AG04450 (cell line): ENCODE results near the gene CCDC6. TPM values are rescaled to one million over a fixed set of nuclear protein-coding genes. Genes with fewer than 3 reads are reported as not detected.

Source experiments
- CTCF ChIA-PET: fragments of 300-600, 350-600 bp; formaldehyde crosslinking; extraction: SDS; loops from one replicate; lab custom pipeline; 2022; ENCODE audit warnings: antibody characterized with exemption, inconsistent platforms; lab: Charles Lee
- POLR2A ChIA-PET: fragments of 350-600 bp; formaldehyde crosslinking; extraction: SDS; loops from one replicate; lab custom pipeline; 2021; ENCODE audit warnings: antibody characterized with exemption, inconsistent platforms; lab: Yijun Ruan, JAX
- DNase-seq: peaks from one replicate; pipeline ENCODE4 v3.0.0-alpha.2; 2011; ENCODE audit warnings: low read depth, low spot score
- H3K27ac ChIP-seq: one replicate; pipeline ENCODE4 v1.5.1; 2012; ENCODE audit warnings: low read depth, low read length, control low read depth
- H3K27me3 ChIP-seq: one replicate; pipeline ENCODE4 v1.6.0; 2012; ENCODE audit warnings: low read length; ENCODE audit not compliant: control insufficient read depth, insufficient read depth
- H3K4me3 ChIP-seq: 2 replicates; pipeline ENCODE4 v1.5.1; 2011; ENCODE audit warnings: mild to moderate bottlenecking, low read depth, low read length, control low read depth
- H3K9me3 ChIP-seq: 2 replicates; pipeline ENCODE4 v1.5.1; 2012; ENCODE audit warnings: low read length; ENCODE audit not compliant: control insufficient read depth, insufficient read depth
- CTCF ChIP-seq: IDR thresholded peaks from 2 replicates; pipeline ENCODE4 v1.5.1; 2011; ENCODE audit warnings: low read depth, low read length, control low read depth, inconsistent platforms
- polyA plus RNA-seq: library from polyadenylated mRNA; depleted of rRNA; stranded (reverse); fragments of >200 nt; gene quantifications from 2 replicates; pipeline ENCODE4 v1.2.3, GENCODE V29; 2011

CCDC6 gene
- polyA plus RNA-seq, 1 experiment, result 51.1 TPM

GRCh38 chr10:59803714-59804113 lies 102.6 kb downstream of the CCDC6 start:
- no peak for DNase-seq
- H3K27ac ChIP-seq, result no peak overlapping the region
- H3K27me3 ChIP-seq, result no peaks in the 10 kb centered on the region
- no peak overlapping the region for H3K4me3 ChIP-seq
- POLR2A ChIA-PET, result no interaction called here
- no peak for TF ChIP-seq CTCF
- CTCF ChIA-PET, result no interaction called here
- H3K9me3 ChIP-seq, result no peaks in the 10 kb centered on the region

GRCh38 chr10:59801171-59801570 lies 105.2 kb downstream of the CCDC6 start:
- ChIA-PET CTCF (interaction anchor here (1.2 kb wide), 1 partner anchor 29 kb away, joined by 4 read pairs; no protein-coding TSS in a partner anchor), POLR2A (no interaction called here)
- TF ChIP-seq CTCF, result no peak
- H3K9me3 ChIP-seq, result no peaks in the 10 kb centered on the region
- no peak overlapping the region for H3K27ac ChIP-seq
- no peak overlapping the region for H3K4me3 ChIP-seq
- DNase-seq, result no peak
- no peaks in the 10 kb centered on the region for H3K27me3 ChIP-seq

GRCh38 chr10:59799421-59799820 lies 106.9 kb downstream of the CCDC6 start:
- no peak for DNase-seq
- TF ChIP-seq CTCF, result no peak
- CTCF ChIA-PET, result interaction anchor here (1.3 kb wide), 1 partner anchor 31 kb away, joined by 3 read pairs; no protein-coding TSS in a partner anchor
- POLR2A ChIA-PET, result no interaction called here
- H3K27me3 ChIP-seq, result no peaks in the 10 kb centered on the region
- no peak overlapping the region for H3K27ac ChIP-seq
- H3K9me3 ChIP-seq, result no peaks in the 10 kb centered on the region
- H3K4me3 ChIP-seq, result no peak overlapping the region

GRCh38 chr10:59793919-59794318 lies 112.4 kb downstream of the CCDC6 start:
- H3K27me3 ChIP-seq, result no peaks in the 10 kb centered on the region
- ChIA-PET POLR2A (no interaction called here), CTCF (interaction anchor here (0.9 to 2.7 kb wide), 2 partner anchors 15 to 37 kb away, joined by 3 to 10 read pairs; no protein-coding TSS in a partner anchor)
- H3K4me3 ChIP-seq, result no peak overlapping the region
- no peak for DNase-seq
- no peaks in the 10 kb centered on the region for H3K9me3 ChIP-seq
- no peak overlapping the region for H3K27ac ChIP-seq
- no peak for TF ChIP-seq CTCF

- DNase-seq, result no peak
- no peaks in the 10 kb centered on the region for H3K27me3 ChIP-seq
- H3K9me3 ChIP-seq, result no peaks in the 10 kb centered on the region
- POLR2A ChIA-PET, result no interaction called here
- no peak for TF ChIP-seq CTCF
- no peak overlapping the region for H3K4me3 ChIP-seq
- CTCF ChIA-PET, result interaction anchor here (0.6 to 2.7 kb wide), 2 partner anchors 38 to 154 kb away, joined by 3 to 10 read pairs; no protein-coding TSS in a partner anchor
- no peak overlapping the region for H3K27ac ChIP-seq
Measured at GRCh38 chr10:59792812-59793211, 113.5 kb downstream of the CCDC6 start.
